SK-N-SH treated with all-trans-retinoic acid at 6 μM for 48 hours (cell line): ENCODE data around the gene C8G.

ENCODE experiments used
- ATAC-seq: fragments of 200-7000 bp; cut with Tn5 transposase; 3 replicates; pipeline ENCODE4 v1.9.1; 2020; ENCODE audit warnings: mild to moderate bottlenecking, moderate library complexity
- ARNTL ChIP-seq: fragments of 450-650 bp; formaldehyde crosslinking; IDR thresholded peaks from 2 replicates; pipeline ENCODE4 v1.5.0; 2020; ENCODE audit warnings: low read depth, mild to moderate bottlenecking, moderate library complexity, borderline replicate concordance
- BACH2 ChIP-seq: fragments of 250-450 bp; sonication (Bioruptor Pico); IDR thresholded peaks from 2 replicates; pipeline ENCODE4 v1.9.0; 2021; ENCODE audit warnings: mild to moderate bottlenecking, borderline replicate concordance
- CSDC2 ChIP-seq: fragments of 250-450 bp; sonication (Bioruptor Pico); IDR thresholded peaks from 2 replicates; pipeline ENCODE4 v1.5.0; 2020; ENCODE audit warnings: mild to moderate bottlenecking, moderate library complexity
- ESRRG ChIP-seq: fragments of 250-450 bp; sonication (Bioruptor Pico); IDR thresholded peaks from 2 replicates; pipeline ENCODE4 v1.6.1; 2021; ENCODE audit warnings: mild to moderate bottlenecking
- GLIS3 ChIP-seq: fragments of 250-450 bp; sonication (Bioruptor Pico); IDR thresholded peaks from 2 replicates; pipeline ENCODE4 v1.5.0; 2020; ENCODE audit warnings: mild to moderate bottlenecking, moderate library complexity
- OSR1 ChIP-seq: fragments of 250-450 bp; sonication (Bioruptor Pico); IDR thresholded peaks from 2 replicates; pipeline ENCODE4 v1.8.0; 2022; ENCODE audit warnings: moderate library complexity, mild to moderate bottlenecking, inconsistent platforms
- PPARA ChIP-seq: fragments of 250-450 bp; sonication (Bioruptor Pico); IDR thresholded peaks from 2 replicates; pipeline ENCODE4 v1.5.0; 2020; ENCODE audit warnings: mild to moderate bottlenecking, borderline replicate concordance
- RARB ChIP-seq: fragments of 250-450 bp; sonication (Bioruptor Pico); IDR thresholded peaks from 2 replicates; pipeline ENCODE4 v1.8.0; 2021; ENCODE audit warnings: mild to moderate bottlenecking, moderate library complexity
- ZC3H10 ChIP-seq: fragments of 250-450 bp; sonication (Bioruptor Pico); IDR thresholded peaks from 2 replicates; pipeline ENCODE4 v1.5.1; 2021; ENCODE audit warnings: mild to moderate bottlenecking, moderate library complexity
- ZFP3 ChIP-seq: fragments of 250-450 bp; sonication (Bioruptor Pico); IDR thresholded peaks from 2 replicates; pipeline ENCODE4 v1.5.0; 2020; ENCODE audit warnings: mild to moderate bottlenecking, moderate library complexity
- ZFP30 ChIP-seq: fragments of 450-650 bp; formaldehyde crosslinking; IDR thresholded peaks from 2 replicates; pipeline ENCODE4 v1.5.0; 2022; ENCODE audit warnings: mild to moderate bottlenecking, moderate library complexity
- ZNF565 ChIP-seq: fragments of 450-650 bp; formaldehyde crosslinking; conservative IDR thresholded peaks from 2 replicates; pipeline ENCODE4 v1.5.0; 2020; ENCODE audit warnings: low read depth, mild to moderate bottlenecking, moderate library complexity
- ZNF70 ChIP-seq: fragments of 450-650 bp; formaldehyde crosslinking; IDR thresholded peaks from 2 replicates; pipeline ENCODE4 v1.5.0; 2020; ENCODE audit warnings: mild to moderate bottlenecking, moderate library complexity
- TF ChIP-seq, protein P1 (sequence below): fragments of 250-450 bp; sonication (Bioruptor Pico); IDR thresholded peaks from 2 replicates; pipeline ENCODE4 v1.5.1; 2020; ENCODE audit warnings: low read depth, mild to moderate bottlenecking, moderate library complexity
- TF ChIP-seq, protein P2 (sequence below): fragments of 250-450 bp; sonication (Bioruptor Pico); IDR thresholded peaks from 2 replicates; pipeline ENCODE4 v1.8.0; 2021; ENCODE audit warnings: low read depth, mild to moderate bottlenecking, moderate library complexity, borderline replicate concordance
- TF ChIP-seq, protein P3 (sequence below): fragments of 250-450 bp; sonication (Bioruptor Pico); IDR thresholded peaks from 2 replicates; pipeline ENCODE4 v1.8.0; 2020; ENCODE audit warnings: mild to moderate bottlenecking, moderate library complexity, borderline replicate concordance
- TF ChIP-seq, protein P4 (sequence below): fragments of 250-450 bp; sonication (Bioruptor Pico); IDR thresholded peaks from 2 replicates; pipeline ENCODE4 v1.5.0; 2020; ENCODE audit warnings: mild to moderate bottlenecking, moderate library complexity

C8G gene

GRCh38 chr9:136902259-136902821 lies 42.7 kb upstream of the C8G start:
- peak; percentile 81 for ATAC-seq
- TF ChIP-seq GLIS3 (no peak), ZNF565 (CRISPR knock-in tag) (no peak), RARB (no peak), ARNTL (CRISPR knock-in tag) (no peak), ZC3H10 (CRISPR knock-in tag) (no peak), ZFP3 (CRISPR knock-in tag) (no peak), ESRRG (no peak), BACH2 (CRISPR knock-in tag) (no peak), ZFP30 (CRISPR knock-in tag) (no peak), ZNF70 (no peak), OSR1 (CRISPR knock-in tag) (no peak)
- TF ChIP-seq, protein P1, sequence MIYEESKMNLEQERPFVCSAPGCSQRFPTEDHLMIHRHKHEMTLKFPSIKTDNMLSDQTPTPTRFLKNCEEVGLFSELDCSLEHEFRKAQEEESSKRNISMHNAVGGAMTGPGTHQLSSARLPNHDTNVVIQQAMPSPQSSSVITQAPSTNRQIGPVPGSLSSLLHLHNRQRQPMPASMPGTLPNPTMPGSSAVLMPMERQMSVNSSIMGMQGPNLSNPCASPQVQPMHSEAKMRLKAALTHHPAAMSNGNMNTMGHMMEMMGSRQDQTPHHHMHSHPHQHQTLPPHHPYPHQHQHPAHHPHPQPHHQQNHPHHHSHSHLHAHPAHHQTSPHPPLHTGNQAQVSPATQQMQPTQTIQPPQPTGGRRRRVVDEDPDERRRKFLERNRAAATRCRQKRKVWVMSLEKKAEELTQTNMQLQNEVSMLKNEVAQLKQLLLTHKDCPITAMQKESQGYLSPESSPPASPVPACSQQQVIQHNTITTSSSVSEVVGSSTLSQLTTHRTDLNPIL, result no peak
- TF ChIP-seq, protein P2, sequence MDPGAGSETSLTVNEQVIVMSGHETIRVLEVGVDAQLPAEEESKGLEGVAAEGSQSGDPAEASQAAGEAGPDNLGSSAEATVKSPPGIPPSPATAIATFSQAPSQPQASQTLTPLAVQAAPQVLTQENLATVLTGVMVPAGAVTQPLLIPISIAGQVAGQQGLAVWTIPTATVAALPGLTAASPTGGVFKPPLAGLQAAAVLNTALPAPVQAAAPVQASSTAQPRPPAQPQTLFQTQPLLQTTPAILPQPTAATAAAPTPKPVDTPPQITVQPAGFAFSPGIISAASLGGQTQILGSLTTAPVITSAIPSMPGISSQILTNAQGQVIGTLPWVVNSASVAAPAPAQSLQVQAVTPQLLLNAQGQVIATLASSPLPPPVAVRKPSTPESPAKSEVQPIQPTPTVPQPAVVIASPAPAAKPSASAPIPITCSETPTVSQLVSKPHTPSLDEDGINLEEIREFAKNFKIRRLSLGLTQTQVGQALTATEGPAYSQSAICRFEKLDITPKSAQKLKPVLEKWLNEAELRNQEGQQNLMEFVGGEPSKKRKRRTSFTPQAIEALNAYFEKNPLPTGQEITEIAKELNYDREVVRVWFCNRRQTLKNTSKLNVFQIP, result no peak
- TF ChIP-seq, protein P3, sequence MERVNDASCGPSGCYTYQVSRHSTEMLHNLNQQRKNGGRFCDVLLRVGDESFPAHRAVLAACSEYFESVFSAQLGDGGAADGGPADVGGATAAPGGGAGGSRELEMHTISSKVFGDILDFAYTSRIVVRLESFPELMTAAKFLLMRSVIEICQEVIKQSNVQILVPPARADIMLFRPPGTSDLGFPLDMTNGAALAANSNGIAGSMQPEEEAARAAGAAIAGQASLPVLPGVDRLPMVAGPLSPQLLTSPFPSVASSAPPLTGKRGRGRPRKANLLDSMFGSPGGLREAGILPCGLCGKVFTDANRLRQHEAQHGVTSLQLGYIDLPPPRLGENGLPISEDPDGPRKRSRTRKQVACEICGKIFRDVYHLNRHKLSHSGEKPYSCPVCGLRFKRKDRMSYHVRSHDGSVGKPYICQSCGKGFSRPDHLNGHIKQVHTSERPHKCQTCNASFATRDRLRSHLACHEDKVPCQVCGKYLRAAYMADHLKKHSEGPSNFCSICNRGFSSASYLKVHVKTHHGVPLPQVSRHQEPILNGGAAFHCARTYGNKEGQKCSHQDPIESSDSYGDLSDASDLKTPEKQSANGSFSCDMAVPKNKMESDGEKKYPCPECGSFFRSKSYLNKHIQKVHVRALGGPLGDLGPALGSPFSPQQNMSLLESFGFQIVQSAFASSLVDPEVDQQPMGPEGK (CRISPR knock-in tag), result no peak

- TF ChIP-seq, protein P1, result no peak
- TF ChIP-seq GLIS3, result no peak
- TF ChIP-seq CSDC2, result no peak
- no peak for TF ChIP-seq PPARA (CRISPR knock-in tag)
- TF ChIP-seq, protein P4, sequence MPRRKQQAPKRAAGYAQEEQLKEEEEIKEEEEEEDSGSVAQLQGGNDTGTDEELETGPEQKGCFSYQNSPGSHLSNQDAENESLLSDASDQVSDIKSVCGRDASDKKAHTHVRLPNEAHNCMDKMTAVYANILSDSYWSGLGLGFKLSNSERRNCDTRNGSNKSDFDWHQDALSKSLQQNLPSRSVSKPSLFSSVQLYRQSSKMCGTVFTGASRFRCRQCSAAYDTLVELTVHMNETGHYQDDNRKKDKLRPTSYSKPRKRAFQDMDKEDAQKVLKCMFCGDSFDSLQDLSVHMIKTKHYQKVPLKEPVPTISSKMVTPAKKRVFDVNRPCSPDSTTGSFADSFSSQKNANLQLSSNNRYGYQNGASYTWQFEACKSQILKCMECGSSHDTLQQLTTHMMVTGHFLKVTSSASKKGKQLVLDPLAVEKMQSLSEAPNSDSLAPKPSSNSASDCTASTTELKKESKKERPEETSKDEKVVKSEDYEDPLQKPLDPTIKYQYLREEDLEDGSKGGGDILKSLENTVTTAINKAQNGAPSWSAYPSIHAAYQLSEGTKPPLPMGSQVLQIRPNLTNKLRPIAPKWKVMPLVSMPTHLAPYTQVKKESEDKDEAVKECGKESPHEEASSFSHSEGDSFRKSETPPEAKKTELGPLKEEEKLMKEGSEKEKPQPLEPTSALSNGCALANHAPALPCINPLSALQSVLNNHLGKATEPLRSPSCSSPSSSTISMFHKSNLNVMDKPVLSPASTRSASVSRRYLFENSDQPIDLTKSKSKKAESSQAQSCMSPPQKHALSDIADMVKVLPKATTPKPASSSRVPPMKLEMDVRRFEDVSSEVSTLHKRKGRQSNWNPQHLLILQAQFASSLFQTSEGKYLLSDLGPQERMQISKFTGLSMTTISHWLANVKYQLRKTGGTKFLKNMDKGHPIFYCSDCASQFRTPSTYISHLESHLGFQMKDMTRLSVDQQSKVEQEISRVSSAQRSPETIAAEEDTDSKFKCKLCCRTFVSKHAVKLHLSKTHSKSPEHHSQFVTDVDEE (CRISPR knock-in tag), result no peak
- TF ChIP-seq, protein P3 (CRISPR knock-in tag), result no peak
- ATAC-seq, result no peak
Observed at GRCh38 chr9:136903041-136903554, 41.9 kb upstream of the C8G start.

GRCh38 chr9:136906266-136906665 lies 38.8 kb upstream of the C8G start:
- TF ChIP-seq ESRRG, result no peak
- no peak for TF ChIP-seq OSR1 (CRISPR knock-in tag)
- ATAC-seq, result no peak
